ENCODE data around the gene ZNF746. TPM values are rescaled to one million over a fixed set of nuclear protein-coding genes. Genes with fewer than 3 reads are reported as not detected.

Gene ZNF746
- total and polyA plus RNA-seq, 2 of the 13 experiments (the other 11 are each of a cell fraction or from before 2014, with no cell fraction given): 3.8 to 8.1 TPM

DNA sequence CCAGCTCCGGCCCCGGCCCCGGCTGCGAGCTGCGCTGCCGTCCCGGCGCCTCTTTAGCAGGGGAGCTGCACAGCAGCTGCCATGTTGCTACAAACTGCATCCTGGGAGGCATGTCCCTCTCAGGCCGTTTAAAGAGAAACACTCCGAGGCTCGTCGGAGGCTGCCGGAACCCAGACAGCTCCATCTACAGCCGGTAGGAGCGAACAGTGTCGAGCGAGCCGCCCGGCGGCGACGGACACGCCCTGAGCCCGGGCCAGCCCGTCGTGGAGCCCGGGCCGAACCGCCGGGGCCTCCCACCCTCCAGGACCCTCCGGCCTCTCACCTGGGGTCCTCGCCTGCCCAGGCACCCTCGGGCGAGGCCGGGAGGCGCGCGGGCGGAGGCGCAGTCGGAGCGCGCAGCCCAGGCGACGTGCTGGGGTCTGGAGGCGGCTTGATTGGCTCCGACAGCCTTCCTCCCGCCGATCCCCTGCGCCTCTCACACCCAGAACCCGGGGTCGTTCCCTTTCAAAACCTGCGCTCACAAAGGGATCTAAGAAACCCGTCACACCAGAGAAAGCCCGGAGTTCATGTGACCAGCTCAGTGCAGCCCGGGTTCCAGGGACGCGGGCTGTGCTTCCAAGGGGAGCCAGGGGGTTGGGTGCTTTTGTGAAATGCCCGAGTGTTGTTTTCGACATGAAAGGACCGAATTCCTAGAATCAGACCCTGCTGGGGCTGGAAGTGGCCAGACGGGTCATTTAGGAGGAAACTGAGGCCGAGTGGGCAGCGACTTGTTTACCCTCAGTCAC is 36.9 kb downstream of the ZNF746 start, which contains the start of gene ZNF777 (continued):
- TF ChIP-seq MTF2 (CRISPR knock-in tag; IDR thresholded peaks at IDR 0.05; ENCODE audit: borderline replicate concordance) (no peak), HOXD1 (CRISPR knock-in tag; IDR thresholded peaks at IDR 0.05) (no peak), HIVEP1 (CRISPR knock-in tag; IDR thresholded peaks at IDR 0.05) (no peak), CCAR2 (optimal IDR thresholded peaks at IDR 0.05; ENCODE audit: low read depth, low read length) (no peak), ZNF160 (CRISPR knock-in tag; IDR thresholded peaks at IDR 0.05) (no peak), NONO (IDR thresholded peaks at IDR 0.05) (no peak), NONO (CRISPR knock-in tag; conservative IDR thresholded peaks at IDR 0.05) (no peak; the same call in 1 of the 2 replicates), ZNF775 (CRISPR knock-in tag; IDR thresholded peaks at IDR 0.05; ENCODE audit: borderline replicate concordance) (no peak), ZNF550 (CRISPR knock-in tag; IDR thresholded peaks at IDR 0.05; ENCODE audit: borderline replicate concordance) (no peak), FOXK2 (IDR thresholded peaks at IDR 0.05) (no peak), HMG20B (CRISPR knock-in tag; conservative IDR thresholded peaks at IDR 0.05) (no peak), ETV6 (CRISPR knock-in tag; conservative IDR thresholded peaks at IDR 0.05) (0 out of 2 replicates have a peak, but pooled peaks have one; percentile 40), NAIF1 (CRISPR knock-in tag; IDR thresholded peaks at IDR 0.05; ENCODE audit: borderline replicate concordance) (no peak), NFIB (CRISPR knock-in tag; IDR thresholded peaks at IDR 0.05; ENCODE audit: borderline replicate concordance) (no peak), JARID2 (CRISPR knock-in tag; IDR thresholded peaks at IDR 0.05; ENCODE audit: insufficient replicate concordance) (no peak), RFX1 (IDR thresholded peaks at IDR 0.05) (no peak), ZNF354B (CRISPR knock-in tag; IDR thresholded peaks at IDR 0.05) (no peak), WIZ (CRISPR knock-in tag; IDR thresholded peaks at IDR 0.05) (no peak), ZBTB1 (CRISPR knock-in tag; IDR thresholded peaks at IDR 0.05; ENCODE audit: borderline replicate concordance) (no peak), ZNF44 (CRISPR knock-in tag; IDR thresholded peaks at IDR 0.05) (no peak), NCOA5 (CRISPR knock-in tag; IDR thresholded peaks at IDR 0.05) (no peak), MED8 (CRISPR knock-in tag; IDR thresholded peaks at IDR 0.05; ENCODE audit: insufficient replicate concordance) (no peak), HNF4A (CRISPR knock-in tag; IDR thresholded peaks at IDR 0.05) (no peak)
- TF ChIP-seq, protein P1, sequence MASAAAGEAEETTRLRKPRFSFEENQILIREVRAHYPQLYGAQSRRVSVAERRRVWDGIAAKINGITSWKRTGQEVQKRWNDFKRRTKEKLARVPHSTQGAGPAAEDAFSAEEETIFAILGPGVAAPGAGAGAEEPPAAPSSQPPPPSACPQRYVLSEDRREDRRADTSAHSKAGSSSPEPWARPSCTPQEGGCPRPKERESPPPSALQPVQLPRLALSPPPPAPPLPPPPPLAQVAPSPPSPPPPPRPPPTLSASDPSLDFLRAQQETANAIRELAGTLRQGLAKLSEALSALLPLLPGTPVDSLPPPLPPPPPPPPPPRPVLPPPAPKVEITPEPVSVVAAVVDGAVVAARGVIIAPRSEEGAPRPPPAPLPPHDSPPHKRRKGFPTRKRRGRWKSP (CRISPR knock-in tag; IDR thresholded peaks at IDR 0.05): no peak; the same call in none of the 2 replicates
- TF ChIP-seq, protein P2, sequence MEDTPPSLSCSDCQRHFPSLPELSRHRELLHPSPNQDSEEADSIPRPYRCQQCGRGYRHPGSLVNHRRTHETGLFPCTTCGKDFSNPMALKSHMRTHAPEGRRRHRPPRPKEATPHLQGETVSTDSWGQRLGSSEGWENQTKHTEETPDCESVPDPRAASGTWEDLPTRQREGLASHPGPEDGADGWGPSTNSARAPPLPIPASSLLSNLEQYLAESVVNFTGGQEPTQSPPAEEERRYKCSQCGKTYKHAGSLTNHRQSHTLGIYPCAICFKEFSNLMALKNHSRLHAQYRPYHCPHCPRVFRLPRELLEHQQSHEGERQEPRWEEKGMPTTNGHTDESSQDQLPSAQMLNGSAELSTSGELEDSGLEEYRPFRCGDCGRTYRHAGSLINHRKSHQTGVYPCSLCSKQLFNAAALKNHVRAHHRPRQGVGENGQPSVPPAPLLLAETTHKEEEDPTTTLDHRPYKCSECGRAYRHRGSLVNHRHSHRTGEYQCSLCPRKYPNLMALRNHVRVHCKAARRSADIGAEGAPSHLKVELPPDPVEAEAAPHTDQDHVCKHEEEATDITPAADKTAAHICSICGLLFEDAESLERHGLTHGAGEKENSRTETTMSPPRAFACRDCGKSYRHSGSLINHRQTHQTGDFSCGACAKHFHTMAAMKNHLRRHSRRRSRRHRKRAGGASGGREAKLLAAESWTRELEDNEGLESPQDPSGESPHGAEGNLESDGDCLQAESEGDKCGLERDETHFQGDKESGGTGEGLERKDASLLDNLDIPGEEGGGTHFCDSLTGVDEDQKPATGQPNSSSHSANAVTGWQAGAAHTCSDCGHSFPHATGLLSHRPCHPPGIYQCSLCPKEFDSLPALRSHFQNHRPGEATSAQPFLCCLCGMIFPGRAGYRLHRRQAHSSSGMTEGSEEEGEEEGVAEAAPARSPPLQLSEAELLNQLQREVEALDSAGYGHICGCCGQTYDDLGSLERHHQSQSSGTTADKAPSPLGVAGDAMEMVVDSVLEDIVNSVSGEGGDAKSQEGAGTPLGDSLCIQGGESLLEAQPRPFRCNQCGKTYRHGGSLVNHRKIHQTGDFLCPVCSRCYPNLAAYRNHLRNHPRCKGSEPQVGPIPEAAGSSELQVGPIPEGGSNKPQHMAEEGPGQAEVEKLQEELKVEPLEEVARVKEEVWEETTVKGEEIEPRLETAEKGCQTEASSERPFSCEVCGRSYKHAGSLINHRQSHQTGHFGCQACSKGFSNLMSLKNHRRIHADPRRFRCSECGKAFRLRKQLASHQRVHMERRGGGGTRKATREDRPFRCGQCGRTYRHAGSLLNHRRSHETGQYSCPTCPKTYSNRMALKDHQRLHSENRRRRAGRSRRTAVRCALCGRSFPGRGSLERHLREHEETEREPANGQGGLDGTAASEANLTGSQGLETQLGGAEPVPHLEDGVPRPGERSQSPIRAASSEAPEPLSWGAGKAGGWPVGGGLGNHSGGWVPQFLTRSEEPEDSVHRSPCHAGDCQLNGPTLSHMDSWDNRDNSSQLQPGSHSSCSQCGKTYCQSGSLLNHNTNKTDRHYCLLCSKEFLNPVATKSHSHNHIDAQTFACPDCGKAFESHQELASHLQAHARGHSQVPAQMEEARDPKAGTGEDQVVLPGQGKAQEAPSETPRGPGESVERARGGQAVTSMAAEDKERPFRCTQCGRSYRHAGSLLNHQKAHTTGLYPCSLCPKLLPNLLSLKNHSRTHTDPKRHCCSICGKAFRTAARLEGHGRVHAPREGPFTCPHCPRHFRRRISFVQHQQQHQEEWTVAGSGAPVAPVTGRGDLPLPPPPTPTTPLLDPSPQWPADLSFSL (CRISPR knock-in tag; IDR thresholded peaks at IDR 0.05): no peak
